Right forelimb (tissue), 1 donor: ENCODE measurements around the gene CEMIP2.
"Not testable (repeated sequence)": the region's sequence is repeated elsewhere in the genome, so short reads cannot be mapped to it uniquely, and the experiment has no call there.

Experiments
- DNase-seq: peaks from one replicate; pipeline ENCODE4 v3.0.0-alpha.2; 2018

CEMIP2 gene

GRCh38 chr9:71768388-71769174 is at the start of gene CEMIP2:
TSS of gene CEMIP2 (minus strand) at chr9:71768513. CDS start at chr9:71750373, 18,140 bp downstream.
- peak; percentile 94 for DNase-seq

- no peak for DNase-seq
Measured at GRCh38 chr9:71816916-71817451, 48.7 kb upstream of the CEMIP2 start.

DNA sequence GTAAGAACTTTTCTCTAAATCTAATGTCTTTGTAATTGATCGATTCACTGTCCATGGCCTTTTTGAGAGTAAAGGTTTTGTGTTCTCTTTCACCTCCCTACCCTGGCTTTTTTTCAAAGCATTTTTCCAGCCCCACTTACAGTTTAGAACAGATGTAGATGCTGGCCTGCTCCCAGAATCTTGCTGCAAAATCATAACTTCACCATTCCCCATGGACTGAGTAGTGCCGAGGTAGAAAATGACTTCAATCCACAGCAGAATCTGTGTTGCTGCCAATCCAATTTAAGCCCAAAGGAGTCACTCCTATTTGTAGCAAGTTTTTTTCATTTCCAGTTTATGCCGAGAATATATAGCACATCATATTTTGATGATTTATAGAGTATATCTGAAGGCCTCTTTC is 46.5 kb upstream of the CEMIP2 start:
- peak; percentile 64 for DNase-seq

DNA sequence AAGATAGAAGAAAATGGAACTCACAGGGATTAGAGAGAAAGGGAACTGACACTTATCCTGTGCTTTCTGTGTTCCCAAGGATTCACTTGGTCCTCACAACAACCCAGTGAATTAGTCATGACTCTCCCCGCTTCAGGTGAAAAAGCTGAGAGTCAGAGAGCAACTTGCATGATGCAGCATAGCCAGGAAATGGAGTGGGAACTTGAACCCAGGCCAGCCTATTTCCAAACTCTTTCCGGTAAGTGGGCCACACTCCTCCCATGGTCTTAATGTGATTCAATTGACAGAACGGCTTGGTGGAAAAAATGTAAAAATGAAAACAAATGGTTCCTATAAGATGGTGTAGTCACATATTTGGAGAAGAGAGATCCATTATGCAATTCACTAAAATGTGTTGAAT is 45.9 kb upstream of the CEMIP2 start:
- DNase-seq, result peak; percentile 78

- DNase-seq, result peak; percentile 69
Measured at GRCh38 chr9:71812385-71812784, 44.1 kb upstream of the CEMIP2 start.

DNA sequence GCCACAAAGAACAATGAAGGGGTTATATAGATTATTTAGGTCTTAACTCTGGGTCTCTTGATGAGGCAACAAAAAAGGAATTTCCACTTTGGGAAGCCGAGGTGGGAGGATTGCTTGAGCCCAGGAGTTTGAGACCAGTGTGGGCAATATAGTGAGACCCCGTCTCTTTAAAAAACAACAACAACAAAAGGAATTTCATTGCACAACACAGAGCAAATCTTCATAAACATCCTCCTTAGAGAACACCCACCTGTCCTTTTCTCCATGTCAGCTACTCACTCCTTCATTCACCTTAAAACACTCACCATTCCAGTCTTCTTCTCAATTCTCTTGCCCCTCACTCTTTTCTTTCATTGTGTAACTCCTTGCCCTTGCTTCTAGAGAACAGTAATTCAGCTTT is 39.8 kb upstream of the CEMIP2 start:
- DNase-seq, result no peak

DNA sequence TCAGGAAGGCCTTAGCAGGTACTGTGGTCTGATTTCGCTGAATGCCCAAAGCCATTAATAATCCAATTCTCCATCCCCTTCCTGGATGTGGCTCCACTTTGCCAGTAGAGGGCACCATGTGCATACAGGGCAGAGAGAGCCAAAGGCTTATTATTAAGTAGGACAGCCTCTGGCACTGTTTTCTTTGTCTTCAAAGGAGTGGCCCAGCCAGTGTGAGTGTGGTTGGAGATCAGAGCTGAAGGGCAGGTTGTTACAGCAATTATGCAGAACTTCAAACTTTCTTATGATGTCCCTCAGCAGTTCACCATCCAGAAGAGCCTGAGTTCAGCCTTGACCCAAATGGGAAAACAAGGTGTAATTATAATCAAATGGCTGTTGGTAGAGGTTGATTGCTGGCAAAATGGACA is 38.6 kb upstream of the CEMIP2 start:
- no peak for DNase-seq

- not testable (repeated sequence) for DNase-seq
Measured at GRCh38 chr9:71805096-71805495, 36.8 kb upstream of the CEMIP2 start.

- no peak for DNase-seq
Measured at GRCh38 chr9:71801826-71802225, 33.5 kb upstream of the CEMIP2 start.

- no peak for DNase-seq
Measured at GRCh38 chr9:71797266-71797665, 29.0 kb upstream of the CEMIP2 start.

- DNase-seq, result no peak
Measured at GRCh38 chr9:71796100-71796767, 27.9 kb upstream of the CEMIP2 start.

- DNase-seq, result no peak
Measured at GRCh38 chr9:71795097-71795813, 26.9 kb upstream of the CEMIP2 start.

DNA sequence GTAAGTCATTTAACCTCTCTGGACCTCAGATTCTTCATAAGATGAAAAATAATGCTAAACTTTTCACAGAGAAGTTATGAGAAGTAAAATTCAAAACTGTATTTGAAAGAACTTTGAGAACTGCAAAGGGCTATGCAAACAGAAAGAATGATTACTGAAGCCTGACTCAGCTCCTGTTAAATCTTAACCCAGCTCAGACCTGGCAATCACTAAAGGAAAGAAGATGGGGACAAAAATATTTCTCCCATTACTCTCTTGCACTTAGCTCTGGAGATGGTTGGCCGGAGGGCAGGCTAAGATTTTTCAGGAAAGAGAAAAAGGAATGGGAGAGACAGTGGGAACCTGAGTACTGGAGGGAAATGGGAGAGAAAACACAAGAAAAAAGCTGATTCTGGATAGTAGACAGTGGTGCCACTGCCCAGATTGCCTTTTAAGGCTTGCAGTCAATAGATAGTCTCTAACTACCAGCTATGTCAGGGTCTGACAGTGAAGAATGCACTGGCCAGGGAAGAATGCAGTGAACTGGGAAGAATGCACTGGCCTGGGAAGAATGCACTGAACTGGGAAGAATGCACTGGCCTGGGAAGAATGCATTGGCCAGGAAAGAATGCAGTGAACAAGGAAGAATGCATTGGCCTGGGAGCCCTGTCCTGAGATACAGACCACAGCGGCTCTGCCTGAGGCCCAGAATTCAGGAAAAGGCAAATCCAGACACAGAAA is 25.2 kb upstream of the CEMIP2 start:
- DNase-seq, result no peak

DNA sequence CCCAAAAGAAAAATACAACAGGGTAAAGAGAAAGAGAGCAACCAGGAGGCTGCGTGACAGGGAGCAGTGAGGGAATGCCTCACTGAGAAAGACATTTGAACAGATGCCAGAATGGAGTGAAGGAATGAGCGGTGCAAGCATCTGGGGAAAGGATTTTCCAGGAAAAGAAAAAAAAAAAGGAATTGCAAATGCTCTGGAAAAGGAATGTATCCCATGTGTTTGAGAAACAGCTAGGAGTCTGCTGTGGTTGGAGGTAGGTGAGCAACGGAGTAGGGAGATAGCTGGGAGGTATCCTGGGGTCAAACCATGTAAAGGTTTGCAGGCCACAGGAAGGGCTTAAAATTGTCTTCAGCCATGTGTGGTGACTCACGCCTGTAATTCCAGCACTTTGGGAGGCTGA is 23.6 kb upstream of the CEMIP2 start:
- no peak for DNase-seq

DNA sequence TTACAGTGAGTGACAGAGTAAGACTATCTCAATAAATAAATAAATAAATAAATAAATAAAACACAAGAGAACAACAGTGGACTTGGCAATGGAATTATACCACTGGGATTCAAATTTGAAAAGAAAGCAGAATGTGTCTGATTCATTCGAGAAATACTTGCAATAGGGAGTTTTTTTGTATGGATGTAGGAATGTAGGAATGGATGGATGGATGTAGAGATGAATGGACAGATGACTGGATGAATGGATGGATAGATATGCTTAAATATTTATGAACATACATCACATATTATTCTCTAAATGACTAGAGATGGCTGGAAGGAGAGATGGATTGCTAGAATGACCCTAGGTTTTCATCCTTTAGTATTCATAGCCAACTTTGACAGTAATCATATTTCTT is 22.0 kb upstream of the CEMIP2 start:
- no peak for DNase-seq

DNA sequence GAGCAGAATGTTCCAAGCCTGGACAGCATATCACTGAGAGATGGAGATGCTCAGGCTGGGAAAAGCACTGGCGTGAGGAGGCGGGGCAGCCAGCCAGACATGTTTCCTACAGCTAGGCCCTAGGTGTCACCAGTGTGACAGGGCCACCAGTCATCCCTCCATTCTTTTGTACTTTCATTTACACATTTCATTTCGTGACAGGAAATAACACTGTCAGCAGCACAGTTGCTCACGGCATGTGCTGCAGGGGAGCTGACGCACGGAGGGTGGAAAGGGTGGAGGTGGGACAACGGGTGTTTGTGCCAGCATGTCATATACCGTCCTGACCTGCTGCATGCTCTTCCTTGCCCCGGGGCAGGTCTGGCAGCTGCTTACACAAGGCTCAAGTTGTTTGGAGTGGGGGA is 14.8 kb upstream of the CEMIP2 start:
- no peak for DNase-seq

DNA sequence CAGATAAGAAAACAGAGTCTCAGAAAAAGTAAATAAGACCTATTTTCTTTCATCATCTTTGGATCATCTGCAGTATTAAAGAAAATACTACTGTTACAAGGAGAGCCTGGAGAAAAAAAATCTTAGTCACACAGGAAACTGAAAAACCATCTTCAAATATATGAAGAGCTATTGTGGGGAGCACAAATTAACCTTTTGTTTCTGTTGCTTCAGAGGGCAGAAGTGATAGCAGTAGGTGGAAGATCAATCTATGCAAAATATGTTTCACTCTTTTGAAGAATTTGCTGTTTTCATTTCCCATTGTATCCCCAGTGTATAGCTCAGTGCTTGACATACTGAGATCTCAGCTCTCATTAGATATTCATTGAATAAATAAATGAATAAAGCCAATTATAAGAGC is 13.1 kb upstream of the CEMIP2 start:
- DNase-seq, result no peak

- no peak for DNase-seq
Measured at GRCh38 chr9:71780953-71781352, 12.6 kb upstream of the CEMIP2 start.

GRCh38 chr9:71778085-71778484 is 9.8 kb upstream of the CEMIP2 start:
- DNase-seq, result no peak

GRCh38 chr9:71774920-71775319 is 6.6 kb upstream of the CEMIP2 start:
- DNase-seq, result no peak

GRCh38 chr9:71772726-71773125 is 4.4 kb upstream of the CEMIP2 start:
- DNase-seq, result no peak

GRCh38 chr9:71770170-71770569 is 1.9 kb upstream of the CEMIP2 start:
- DNase-seq, result no peak
